ENCODE measurements around the gene RNF186. TPM values are rescaled to one million over a fixed set of nuclear protein-coding genes. Genes with fewer than 3 reads are reported as not detected.
"Not testable (repeated sequence)": the region's sequence is repeated elsewhere in the genome, so short reads cannot be mapped to it uniquely, and the experiment has no call there.

Gene RNF186, protein sequence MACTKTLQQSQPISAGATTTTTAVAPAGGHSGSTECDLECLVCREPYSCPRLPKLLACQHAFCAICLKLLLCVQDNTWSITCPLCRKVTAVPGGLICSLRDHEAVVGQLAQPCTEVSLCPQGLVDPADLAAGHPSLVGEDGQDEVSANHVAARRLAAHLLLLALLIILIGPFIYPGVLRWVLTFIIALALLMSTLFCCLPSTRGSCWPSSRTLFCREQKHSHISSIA
- not detected for polyA plus RNA-seq (2013, experiment 1 of 2; ENCODE audit: insufficient read length)
- not detected for polyA plus RNA-seq (2013, experiment 2 of 2; ENCODE audit: insufficient read length)

DNA sequence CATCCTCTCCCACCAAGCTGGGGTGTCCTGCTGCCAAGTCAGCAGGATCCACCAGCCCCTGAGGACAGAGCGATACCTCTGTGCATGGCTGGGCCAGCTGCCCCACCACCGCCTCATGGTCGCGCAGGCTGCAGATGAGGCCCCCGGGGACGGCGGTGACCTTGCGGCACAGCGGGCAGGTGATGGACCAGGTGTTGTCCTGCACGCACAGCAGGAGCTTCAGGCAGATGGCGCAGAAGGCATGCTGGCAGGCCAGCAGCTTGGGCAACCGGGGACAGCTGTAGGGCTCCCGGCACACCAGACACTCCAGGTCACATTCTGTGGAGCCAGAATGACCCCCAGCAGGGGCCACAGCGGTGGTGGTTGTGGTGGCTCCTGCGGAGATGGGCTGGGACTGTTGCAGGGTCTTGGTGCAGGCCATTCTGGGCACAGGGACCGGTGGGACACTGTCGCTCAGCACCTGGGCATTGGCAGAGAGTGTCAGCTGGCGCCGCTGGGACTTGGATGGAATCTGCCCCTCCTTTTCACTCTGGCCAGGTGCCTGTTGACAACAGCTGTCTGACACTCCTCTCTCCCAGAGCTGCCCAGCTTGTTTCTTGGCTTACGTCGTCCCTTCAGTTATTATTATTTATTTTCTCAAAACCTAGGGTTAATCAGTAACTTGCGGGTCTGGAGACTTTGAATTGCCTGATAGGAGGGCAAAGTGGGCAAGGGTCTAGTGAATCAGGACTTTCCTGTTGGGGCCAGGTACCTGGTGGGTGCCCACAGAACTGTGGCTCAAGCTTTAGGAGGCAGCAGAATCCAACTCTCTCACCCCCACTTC lies at the start of gene RNF186:
Gene RNF186, minus strand, starts transcription at position 603 of the 823 bp plus-strand sequence. Its CDS starts 182 bp downstream, at position 421.
- DNase-seq: no peak

DNA sequence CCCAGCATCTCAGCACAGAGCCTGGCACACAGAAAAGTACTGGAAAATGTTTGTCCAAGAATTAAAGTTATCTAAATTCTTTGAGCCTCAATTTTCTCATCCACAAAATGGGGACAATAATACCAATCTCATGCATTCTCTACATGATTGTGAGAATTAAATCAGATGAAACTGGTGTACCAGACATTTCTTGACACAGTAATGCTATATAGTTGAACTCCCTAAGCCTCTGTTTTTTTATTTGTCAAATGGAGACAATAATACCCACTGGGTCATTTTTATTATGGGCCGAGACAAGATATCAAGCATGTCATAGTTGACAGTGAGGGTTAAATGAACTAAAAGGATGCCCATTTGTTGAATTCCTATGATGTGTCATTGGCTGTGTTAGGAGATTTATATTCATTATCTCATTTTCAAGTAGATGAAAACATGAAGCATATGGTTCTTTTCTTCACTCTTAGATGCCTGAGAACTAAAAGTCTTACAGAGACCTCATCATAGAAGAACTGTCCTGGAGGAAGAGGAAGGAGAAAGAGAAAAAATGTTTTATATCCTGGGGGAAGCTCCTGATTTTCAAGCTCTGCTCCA lies 49.6 kb upstream of the RNF186 start:
- no peak for DNase-seq

- DNase-seq: no peak
Measured at GRCh38 chr1:19862944-19863343, 47.9 kb upstream of the RNF186 start.

DNA sequence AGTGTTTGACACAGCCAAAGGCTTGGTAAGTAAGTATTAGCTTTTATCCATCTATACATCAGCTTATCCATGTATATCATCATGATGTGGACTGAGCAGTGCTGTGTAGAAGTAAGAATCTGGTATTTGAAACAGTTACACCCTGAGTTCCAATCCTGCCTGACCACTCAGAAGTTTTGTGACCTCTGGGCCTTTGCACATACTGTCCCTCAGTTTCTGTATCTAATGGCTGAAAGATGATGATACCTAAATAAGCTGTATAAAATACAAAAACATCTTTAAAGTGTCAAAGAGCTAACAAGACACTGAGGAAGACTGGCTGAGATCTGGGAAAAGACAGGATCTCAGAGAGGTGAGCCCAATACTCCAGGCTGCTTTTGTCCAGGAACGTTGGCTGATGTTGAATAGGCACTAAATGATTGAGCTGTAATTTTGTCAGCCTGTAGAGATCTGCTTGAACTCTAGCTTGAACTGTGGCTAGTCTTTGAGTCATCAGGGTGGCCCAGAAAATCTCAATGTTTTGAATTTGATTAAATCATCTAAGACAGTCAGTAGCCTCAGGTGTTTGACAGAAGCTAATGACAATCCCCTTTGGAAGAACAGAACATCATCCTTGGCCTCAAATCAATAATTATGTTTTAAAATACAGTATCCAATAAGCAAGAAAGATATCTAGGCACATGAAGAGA lies 46.9 kb upstream of the RNF186 start:
- DNase-seq: no peak

DNA sequence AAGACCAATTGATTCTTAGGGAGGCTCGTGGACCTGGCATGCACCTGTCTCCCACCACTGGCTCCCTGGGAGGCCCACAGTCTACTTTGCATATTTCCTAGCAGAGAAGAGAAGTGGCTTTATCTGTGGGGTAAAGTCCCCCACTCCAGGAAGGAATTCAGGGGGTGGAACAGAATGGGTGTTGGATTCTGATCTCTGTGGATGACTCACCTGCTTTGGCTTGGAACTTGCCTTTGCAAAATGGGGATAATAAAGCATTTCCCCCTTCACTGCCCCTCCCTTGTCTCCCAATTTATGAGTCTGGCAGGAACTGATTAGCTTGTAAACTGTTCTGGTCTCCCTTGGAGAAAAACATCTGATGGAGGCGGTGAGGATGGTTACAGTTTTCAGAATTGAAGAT lies 46.0 kb upstream of the RNF186 start:
- DNase-seq: peak; percentile 9

GRCh38 chr1:19860418-19860817 lies 45.3 kb upstream of the RNF186 start:
- DNase-seq: no peak

GRCh38 chr1:19859876-19860275 lies 44.8 kb upstream of the RNF186 start:
- DNase-seq: no peak

GRCh38 chr1:19858893-19859292 lies 43.8 kb upstream of the RNF186 start:
- no peak for DNase-seq

- no peak for DNase-seq
Measured at GRCh38 chr1:19854866-19855265, 39.8 kb upstream of the RNF186 start.

- DNase-seq: peak; percentile 24
Measured at GRCh38 chr1:19852036-19852435, 37.0 kb upstream of the RNF186 start.

DNA sequence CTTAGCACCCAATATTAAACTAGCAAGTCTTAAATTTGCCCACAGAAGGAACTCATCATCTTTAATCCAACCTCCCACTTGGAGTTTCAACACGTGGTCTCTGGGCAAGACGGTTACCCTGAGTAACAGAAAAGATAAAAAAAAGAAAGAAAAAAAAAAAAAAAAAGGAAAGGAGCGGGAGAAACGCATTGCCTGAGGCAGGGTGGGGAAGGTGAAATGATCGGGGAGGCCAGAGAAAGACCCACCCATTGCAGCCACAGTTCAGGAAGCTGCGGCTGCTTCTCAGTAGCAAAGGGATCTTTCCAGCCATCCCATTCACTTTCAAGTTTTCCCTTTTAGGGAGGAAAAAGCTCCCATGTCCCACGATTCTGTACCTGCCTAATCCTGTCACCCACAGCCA lies 35.1 kb upstream of the RNF186 start:
- DNase-seq: no peak

GRCh38 chr1:19849307-19849706 lies 34.2 kb upstream of the RNF186 start:
- not testable (repeated sequence) for DNase-seq

DNA sequence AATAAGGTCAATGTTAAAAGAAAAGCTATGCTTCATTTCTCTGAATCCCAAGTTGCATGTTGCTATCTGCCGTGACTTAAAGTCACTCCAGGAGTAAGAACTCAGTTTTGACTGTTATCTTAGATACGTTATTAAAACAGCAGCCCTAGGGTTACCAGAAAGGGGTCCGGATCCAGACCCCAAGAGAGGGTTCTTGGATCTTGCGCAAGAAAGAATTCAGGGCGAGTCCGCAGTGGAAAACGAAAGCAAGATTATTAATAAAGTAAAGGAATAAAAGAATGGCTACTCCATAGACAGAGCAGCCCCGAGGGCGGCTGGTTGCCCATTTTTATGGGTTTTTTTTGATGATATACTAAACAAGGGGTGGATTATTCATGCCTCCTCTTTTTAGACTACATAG lies 32.3 kb upstream of the RNF186 start:
- DNase-seq: not testable (repeated sequence)

DNA sequence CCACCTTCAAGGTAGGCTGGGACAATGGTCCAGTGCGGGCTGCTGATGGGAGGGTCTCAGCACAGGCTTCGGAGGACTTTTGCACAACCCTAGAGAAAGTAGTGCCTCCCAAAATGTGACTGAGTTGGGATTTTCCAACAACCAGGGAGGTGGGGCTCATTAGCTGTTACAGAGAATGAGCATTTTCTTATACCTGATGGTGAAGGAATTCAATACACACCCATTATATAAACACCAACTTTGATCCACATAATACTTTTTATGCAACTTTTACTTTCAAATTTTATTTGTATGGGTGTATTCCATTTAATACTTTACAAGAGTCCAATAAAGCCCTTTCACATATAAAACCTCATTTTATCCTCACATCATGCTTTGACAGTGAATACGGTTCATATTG lies 31.3 kb upstream of the RNF186 start:
- no peak for DNase-seq

GRCh38 chr1:19845555-19845954 lies 30.5 kb upstream of the RNF186 start:
- DNase-seq: no peak

DNA sequence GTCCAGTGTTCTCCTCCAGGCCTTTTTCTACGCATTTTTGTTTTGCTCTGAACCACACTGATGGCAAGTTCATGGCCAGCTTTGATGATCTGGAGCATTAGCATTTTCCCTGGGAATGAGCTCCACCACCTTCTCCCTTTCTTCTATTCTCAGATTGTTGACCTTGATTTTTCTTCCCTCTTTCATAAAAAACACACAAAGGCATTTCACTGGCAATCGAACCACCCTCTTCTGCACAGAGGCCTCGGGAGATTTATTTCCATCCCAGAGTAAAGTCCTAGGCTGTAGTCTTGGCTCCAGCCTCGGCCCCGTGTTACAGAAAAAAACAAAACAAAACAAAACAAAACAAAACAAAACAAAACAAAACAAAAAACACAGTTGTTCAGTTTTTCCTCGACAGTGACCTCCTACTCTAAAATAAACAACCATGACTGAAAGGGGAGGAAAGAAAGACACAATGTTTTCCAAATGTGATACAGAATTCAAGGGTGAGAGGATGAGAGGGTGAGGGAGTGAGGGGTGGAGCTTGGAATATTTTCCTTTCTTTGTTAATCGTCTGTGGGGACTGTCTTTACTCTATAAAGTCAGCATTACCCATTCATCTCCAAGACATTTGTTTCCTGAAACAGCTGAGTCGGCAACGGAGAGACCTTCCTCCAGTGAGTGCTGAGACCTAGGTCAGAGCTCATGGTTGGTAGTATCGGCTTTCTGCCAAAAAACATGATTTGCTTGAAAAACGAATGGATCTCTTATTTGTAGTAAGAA lies 29.8 kb upstream of the RNF186 start:
- DNase-seq: no peak

DNA sequence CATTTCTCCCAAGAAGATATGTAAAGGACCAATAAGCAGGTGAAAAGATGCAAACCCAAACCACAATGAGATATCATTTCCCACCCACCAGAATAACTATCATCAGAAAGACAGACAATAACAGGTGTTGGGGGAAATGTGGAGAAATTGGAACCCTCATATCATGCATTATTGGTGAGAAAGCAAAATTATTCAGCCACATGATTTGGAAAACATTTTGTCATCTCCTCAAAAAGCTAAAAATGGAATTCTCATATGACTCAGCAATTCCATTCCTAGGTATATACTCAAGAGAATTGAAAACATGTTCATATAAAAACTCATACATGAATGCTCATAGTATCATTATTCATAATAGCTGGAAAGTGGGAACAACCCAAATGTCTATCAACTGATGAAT lies 25.1 kb upstream of the RNF186 start:
- peak; percentile 12 for DNase-seq

DNA sequence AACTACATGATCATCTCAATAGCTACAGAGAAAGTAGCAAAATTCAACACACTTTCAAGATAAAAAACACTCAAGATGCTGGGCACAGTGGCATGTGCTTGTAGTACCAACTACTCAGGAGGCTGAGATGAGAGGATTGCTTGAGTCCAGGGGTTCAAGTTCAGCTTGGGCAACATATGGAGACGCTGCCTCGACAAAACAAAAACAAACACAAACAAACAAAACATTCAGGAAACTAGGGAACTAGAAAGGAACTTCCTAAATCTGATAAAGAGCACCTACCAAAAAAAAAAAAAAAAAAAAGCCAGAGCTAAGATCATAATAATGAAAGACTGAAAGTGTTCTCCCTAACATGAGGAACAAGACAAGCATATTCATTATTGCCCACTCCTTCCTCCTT lies 22.8 kb upstream of the RNF186 start:
- DNase-seq: no peak

DNA sequence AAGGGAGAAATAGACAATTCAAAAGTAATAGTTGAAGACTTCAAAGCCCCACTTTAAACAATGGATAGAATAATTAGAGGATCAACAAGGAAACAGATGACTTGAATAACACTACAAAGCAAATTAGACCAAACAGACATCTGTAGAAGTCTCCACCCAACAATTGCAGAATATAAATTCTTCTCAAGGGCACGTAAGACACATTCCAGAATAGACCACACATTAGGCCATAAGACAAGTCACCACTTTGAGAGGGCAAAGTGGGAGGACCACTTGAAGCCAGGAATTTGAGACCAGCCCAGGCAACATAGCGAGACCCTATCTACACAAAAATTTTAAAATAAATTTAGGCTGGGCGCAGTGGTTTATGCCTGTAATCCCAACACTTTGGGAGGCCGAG lies 20.5 kb upstream of the RNF186 start:
- DNase-seq: peak; percentile 29

- DNase-seq: no peak
Measured at GRCh38 chr1:19831441-19831840, 16.4 kb upstream of the RNF186 start.

GRCh38 chr1:19828546-19828945 lies 13.5 kb upstream of the RNF186 start:
- no peak for DNase-seq

DNA sequence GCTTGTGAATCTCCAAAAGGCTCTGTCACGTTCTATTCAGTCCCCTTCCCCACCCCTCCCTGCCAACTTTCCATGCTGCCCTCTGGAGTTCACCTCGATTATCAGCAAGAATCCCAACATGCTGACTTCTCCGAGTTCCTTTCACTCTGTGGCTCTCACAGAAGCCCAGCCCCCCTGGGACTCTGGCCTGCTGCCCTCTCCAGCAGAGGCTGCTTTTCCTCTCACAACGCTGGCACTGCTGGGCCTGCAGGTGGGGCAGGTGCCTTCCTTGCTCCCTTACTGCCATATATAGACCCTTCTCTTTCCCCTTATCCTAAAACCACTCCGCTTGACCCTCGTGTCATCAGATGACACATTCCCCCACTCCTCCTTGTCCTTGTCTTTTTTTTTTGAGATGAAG lies 10.2 kb upstream of the RNF186 start:
- no peak for DNase-seq
